BLaER1 treated with 17β-estradiol and CSF1 and Interleukin-3, amounts not matched to agents 10 nM and 100 nM (cell line): Measurements from ENCODE around the gene TCEAL3.
A peak's percentile ranks its signal among the peaks of the same experiment; 100 is the strongest.

ENCODE experiments used
- H3K27ac ChIP-seq, 11 experiments: shearing (Covaris generic); formaldehyde crosslinking; 2 replicates each; pipeline ENCODE4 v1.8.1; 2022
- H3K27me3 ChIP-seq, 11 experiments: shearing (Covaris generic); formaldehyde crosslinking; 2 replicates each; pipeline ENCODE4 v1.8.1; 2022
- H3K36me3 ChIP-seq, 11 experiments: shearing (Covaris generic); formaldehyde crosslinking; 2 replicates each; pipeline ENCODE4 v1.8.1; 2022
- H3K4me1 ChIP-seq, 10 experiments: shearing (Covaris generic); formaldehyde crosslinking; 2 replicates each; pipeline ENCODE4 v1.8.1; 2022
- H3K4me2 ChIP-seq, 11 experiments: shearing (Covaris generic); formaldehyde crosslinking; 2 replicates each; pipeline ENCODE4 v1.8.1; 2022
- H3K4me3 ChIP-seq, 10 experiments: shearing (Covaris generic); formaldehyde crosslinking; 2 replicates each; pipeline ENCODE4 v1.8.1; 2022
- H3K9ac ChIP-seq, 11 experiments: shearing (Covaris generic); formaldehyde crosslinking; 2 replicates each; pipeline ENCODE4 v1.8.1; 2022
- H3K9me3 ChIP-seq, 11 experiments: shearing (Covaris generic); formaldehyde crosslinking; replicated peaks in 1 of 11; 2 replicates each; pipeline ENCODE4 v1.8.1; 2022
- H4K20me1 ChIP-seq, 11 experiments: shearing (Covaris generic); formaldehyde crosslinking; 2 replicates each; pipeline ENCODE4 v1.8.1; 2022
- Cebpa-rat ChIP-seq, 11 experiments: shearing (Covaris generic); IDR thresholded peaks; 2 replicates each; pipeline ENCODE4 v1.8.1; 2022

Gene TCEAL3

GRCh38 chrX:103614999-103615398 lies 7.2 kb downstream of the TCEAL3 start:
- H3K4me1 ChIP-seq: no peaks in the 10 kb centered on the region
- H3K36me3 ChIP-seq: no peaks in the 10 kb centered on the region
- no peak overlapping the region for H3K4me2 ChIP-seq
- no peak for TF ChIP-seq Cebpa-rat (IDR thresholded peaks at IDR 0.05)
- H4K20me1 ChIP-seq: no peaks in the 10 kb centered on the region
- no peak overlapping the region for H3K4me3 ChIP-seq
- no peak overlapping the region for H3K27ac ChIP-seq
- H3K9ac ChIP-seq: no peak overlapping the region
- H3K27me3 ChIP-seq: no peaks in the 10 kb centered on the region
- no peaks in the 10 kb centered on the region for H3K9me3 ChIP-seq

- Histone ChIP-seq H3K4me2 (no peak overlapping the region), H3K27me3 (no peaks in the 10 kb centered on the region), H3K4me3 (no peak overlapping the region), H3K4me1 (no peaks in the 10 kb centered on the region), H3K36me3 (no peaks in the 10 kb centered on the region), H4K20me1 (no peaks in the 10 kb centered on the region), H3K9me3 (no peaks in the 10 kb centered on the region; a peak in 1 of 22 replicates), H3K27ac (no peak overlapping the region), H3K9ac (no peak overlapping the region)
- TF ChIP-seq Cebpa-rat (IDR thresholded peaks at IDR 0.05): no peak
Measured at GRCh38 chrX:103615781-103616371, 8.1 kb downstream of the TCEAL3 start.

- Histone ChIP-seq H3K4me3 (no peak overlapping the region), H3K27me3 (no peaks in the 10 kb centered on the region), H3K4me1 (no peaks in the 10 kb centered on the region), H4K20me1 (no peaks in the 10 kb centered on the region), H3K36me3 (no peaks in the 10 kb centered on the region), H3K27ac (no peak overlapping the region), H3K9ac (no peak overlapping the region), H3K9me3 (no peaks in the 10 kb centered on the region; a peak in 1 of 22 replicates), H3K4me2 (no peak overlapping the region)
- no peak for TF ChIP-seq Cebpa-rat (IDR thresholded peaks at IDR 0.05)
Measured at GRCh38 chrX:103616676-103617186, 9.0 kb downstream of the TCEAL3 start.

- no peak overlapping the region for H3K4me2 ChIP-seq
- H3K9me3 ChIP-seq: no peaks in the 10 kb centered on the region; a peak in 1 of 22 replicates
Measured at GRCh38 chrX:103624111-103624510, 16.3 kb downstream of the TCEAL3 start.

DNA sequence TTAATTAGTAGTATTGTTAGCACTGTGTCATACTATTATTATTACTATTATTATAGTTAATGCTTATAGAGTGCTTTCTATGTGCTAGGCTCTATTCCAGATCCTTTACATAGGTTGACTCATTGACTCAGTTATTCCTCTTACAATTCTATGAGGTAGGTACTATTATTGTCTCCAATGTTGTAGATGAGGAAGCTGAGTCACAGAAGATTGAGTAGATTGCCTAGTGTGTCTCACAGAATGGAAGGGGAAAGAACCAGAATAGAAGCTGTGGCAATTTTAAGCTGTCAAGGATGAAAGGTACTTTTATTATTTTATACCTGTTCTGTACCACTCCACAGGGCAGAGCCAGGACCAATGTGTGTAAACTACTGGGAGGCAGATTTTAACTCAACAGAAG lies 19.1 kb downstream of the TCEAL3 start:
- no peak overlapping the region for H3K4me3 ChIP-seq
- no peaks in the 10 kb centered on the region for H3K9me3 ChIP-seq
- no peaks in the 10 kb centered on the region for H4K20me1 ChIP-seq
- H3K4me2 ChIP-seq: no peak overlapping the region
- no peak overlapping the region for H3K9ac ChIP-seq
- no peak for TF ChIP-seq Cebpa-rat (IDR thresholded peaks at IDR 0.05)
- H3K27me3 ChIP-seq: no peaks in the 10 kb centered on the region
- no peak overlapping the region for H3K27ac ChIP-seq
- H3K36me3 ChIP-seq: no peaks in the 10 kb centered on the region
- H3K4me1 ChIP-seq: peaks cover 0 to 5% (median 2%) of the 10 kb centered on the region in 10 experiments; a peak in 5 of 20 replicates

More at GRCh38 chrX:103624111-103624510, 16.3 kb downstream of the TCEAL3 start:
- Histone ChIP-seq H3K9ac (no peak overlapping the region), H3K4me1 (peaks cover 0 to 4% (median 0%) of the 10 kb centered on the region in 10 experiments; a peak in 3 of 20 replicates), H3K27me3 (no peaks in the 10 kb centered on the region), H3K27ac (no peak overlapping the region), H3K4me3 (no peak overlapping the region), H4K20me1 (no peaks in the 10 kb centered on the region), H3K36me3 (no peaks in the 10 kb centered on the region)
- TF ChIP-seq Cebpa-rat (IDR thresholded peaks at IDR 0.05): no peak

DNA sequence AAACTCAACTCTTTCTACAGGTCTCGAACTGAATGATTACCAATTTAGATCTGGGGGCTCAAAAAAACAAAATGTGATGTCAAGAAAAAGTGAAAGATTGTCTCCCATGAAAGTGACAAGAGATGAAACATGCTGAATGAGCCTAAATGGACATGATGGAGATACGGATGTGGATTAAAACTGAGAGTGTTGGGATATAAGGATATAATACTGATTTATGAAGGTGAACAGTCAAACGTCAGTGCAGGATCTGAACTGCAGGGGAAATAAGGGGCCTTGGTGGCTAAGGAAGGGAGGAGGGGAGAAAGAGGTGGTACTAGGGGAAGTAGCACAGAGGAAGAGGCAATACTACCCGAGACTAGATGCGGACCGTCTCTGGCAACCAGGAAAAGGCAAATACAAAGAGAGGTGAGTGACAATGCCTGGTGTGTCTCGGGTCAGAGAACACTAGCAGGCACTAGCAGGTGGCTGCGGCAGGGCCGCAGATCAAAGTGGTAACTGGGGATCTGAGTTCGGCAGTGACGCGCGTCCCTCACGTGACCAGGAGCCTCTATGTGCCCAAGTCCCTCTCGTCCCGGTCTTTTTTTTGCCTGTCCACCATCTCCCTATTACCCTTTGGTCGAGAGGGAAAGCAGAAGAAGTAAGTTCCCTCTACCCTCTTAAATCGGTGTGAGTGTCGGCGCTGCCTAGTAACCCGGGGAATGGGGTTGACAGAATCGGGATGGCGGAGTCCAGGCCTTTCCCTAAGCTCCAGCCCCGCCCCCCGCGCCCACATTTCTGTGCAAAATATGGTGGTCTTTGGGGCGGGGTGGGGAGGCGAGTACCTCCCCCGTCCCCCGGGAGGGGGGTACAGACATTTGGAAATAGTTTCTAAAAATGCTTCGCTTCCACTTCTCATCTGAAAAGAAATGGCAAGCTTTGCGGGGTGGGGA lies 20.9 kb downstream of the TCEAL3 start, which contains the start of gene TCEAL1:
TCEAL1 (plus strand) TSS at position 590 of the 932 bp plus-strand sequence. CDS start 942 bp downstream, outside the sequence.
- Histone ChIP-seq H3K9me3 (no peaks in the 10 kb centered on the region), H3K27ac (peak within 1 kb of the TSS; percentile 33 to 64 (median 61); a peak in 21 of 22 replicates), H4K20me1 (no peaks in the 10 kb centered on the region), H3K4me1 (peaks cover 0 to 5% (median 2%) of the 10 kb centered on the region in 10 experiments; a peak in 5 of 20 replicates), H3K9ac (peak within 1 kb of the TSS; percentile 61 to 82 (median 73)), H3K27me3 (no peaks in the 10 kb centered on the region), H3K4me3 (peak within 1 kb of the TSS; percentile 63 to 78 (median 72)), H3K4me2 (peak within 1 kb of the TSS; percentile 52 to 75 (median 70)), H3K36me3 (no peaks in the 10 kb centered on the region)
- no peak for TF ChIP-seq Cebpa-rat (IDR thresholded peaks at IDR 0.05)

- H3K4me3 ChIP-seq: peak overlapping the region; percentile 63 to 78 (median 72)
Measured at GRCh38 chrX:103629318-103630170, 21.8 kb downstream of the TCEAL3 start.

DNA sequence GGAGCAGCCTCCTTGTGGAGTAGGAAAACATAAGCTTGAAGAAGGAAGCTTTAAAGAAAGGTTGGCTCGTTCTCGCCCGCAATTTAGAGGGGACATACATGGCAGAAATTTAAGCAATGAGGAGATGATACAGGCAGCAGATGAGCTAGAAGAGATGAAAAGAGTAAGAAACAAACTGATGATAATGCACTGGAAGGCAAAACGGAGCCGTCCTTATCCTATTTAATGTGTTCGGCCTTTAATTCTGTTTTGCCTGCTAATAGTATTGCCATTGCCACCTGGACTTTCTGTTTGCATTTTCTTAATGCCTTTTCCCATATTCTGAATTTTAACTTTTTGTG lies 22.4 kb downstream of the TCEAL3 start:
- H3K36me3 ChIP-seq: no peaks in the 10 kb centered on the region
- H3K4me2 ChIP-seq: peak overlapping the region; percentile 52 to 75 (median 70)
- TF ChIP-seq Cebpa-rat (IDR thresholded peaks at IDR 0.05): no peak
- no peaks in the 10 kb centered on the region for H4K20me1 ChIP-seq
- peak overlapping the region in 5 of 11 experiments; percentile 56 to 64 (median 61); a peak in 7 of 22 replicates for H3K27ac ChIP-seq
- peak overlapping the region in 10 of 11 experiments; percentile 61 to 82 (median 73); a peak in 18 of 22 replicates for H3K9ac ChIP-seq
- no peaks in the 10 kb centered on the region for H3K27me3 ChIP-seq
- peak overlapping the region; percentile 63 to 78 (median 72) for H3K4me3 ChIP-seq
- no peaks in the 10 kb centered on the region for H3K9me3 ChIP-seq
- peaks cover 0 to 5% (median under 1%) of the 10 kb centered on the region in 10 experiments; a peak in 5 of 20 replicates for H3K4me1 ChIP-seq

More at GRCh38 chrX:103629318-103630170, 21.8 kb downstream of the TCEAL3 start:
- Histone ChIP-seq H4K20me1 (no peaks in the 10 kb centered on the region), H3K27me3 (no peaks in the 10 kb centered on the region), H3K4me1 (peaks cover 0 to 5% (median 2%) of the 10 kb centered on the region in 10 experiments; a peak in 5 of 20 replicates), H3K9me3 (no peaks in the 10 kb centered on the region), H3K4me2 (peak overlapping the region; percentile 52 to 75 (median 70)), H3K9ac (peak overlapping the region; percentile 61 to 82 (median 73)), H3K36me3 (no peaks in the 10 kb centered on the region), H3K27ac (peak overlapping the region; percentile 33 to 64 (median 61); a peak in 21 of 22 replicates)
- no peak for TF ChIP-seq Cebpa-rat (IDR thresholded peaks at IDR 0.05)
